Right lobe of liver (tissue), 6 donors: ENCODE measurements around the gene UQCR11. TPM values are rescaled to one million over a fixed set of nuclear protein-coding genes. Genes with fewer than 3 reads are reported as not detected.

Source experiments
- ATAC-seq, 4 donors: fragments of 200-7000 bp; cut with Tn5 transposase; one replicate each; pipeline ENCODE4 v1.9.1; 2020; ENCODE audit warnings: mild to moderate bottlenecking in 4 of 4, moderate library complexity in 4 of 4
- DNase-seq, 3 donors: peaks; one replicate each; pipeline ENCODE4 v3.0.0-alpha.2; 2020
- H3K27ac ChIP-seq, 3 donors: fragments of 200-600 bp; one replicate each; pipeline ENCODE4 v1.8.0; 2022
- H3K27me3 ChIP-seq, 2 donors: fragments of 200-600 bp; one replicate each; pipeline ENCODE4 v1.8.0; 2022
- H3K36me3 ChIP-seq, 4 donors: fragments of 200-600 bp; sonication (generic) in 1 of 4; one replicate each; pipeline versions ENCODE4 v1.5.1 to v1.8.0; 2017 to 2022; ENCODE audit warnings: control low read depth in 1 of 4
- H3K4me1 ChIP-seq, 4 donors: fragments of 200-600 bp; sonication (generic) in 1 of 4; one replicate each; pipeline versions ENCODE4 v1.5.1 to v1.8.0; 2017 to 2022; ENCODE audit warnings: control low read depth in 1 of 4
- H3K4me3 ChIP-seq, 3 donors: fragments of 200-600 bp; one replicate each; pipeline ENCODE4 v1.8.0; 2022
- H3K9me3 ChIP-seq, 4 donors: fragments of 200-600 bp; sonication (generic) in 1 of 4; one replicate each; pipeline versions ENCODE4 v1.5.1 to v1.8.0; 2017 to 2022; ENCODE audit warnings: control low read depth in 1 of 4
- POLR2A ChIP-seq: fragments of 450-650 bp; IDR thresholded peaks from one replicate; pipeline ENCODE4 v1.6.1; 2017; ENCODE audit warnings: antibody characterized with exemption, mild to moderate bottlenecking
- whole genome bisulfite sequencing: methylation state at CpG from one replicate; pipeline ENCODE4 v1.1.6; 2018; ENCODE audit warnings: low coverage, low lambda C conversion rate; ENCODE audit not compliant: insufficient coverage; ENCODE audit errors: missing lambda C conversion rate; 5-methylcytosine and 5-hydroxymethylcytosine counted together
- intact Hi-C, 2 donors: fragments of 100-400 bp; cut with DNase I; formaldehyde crosslinking; loops; one replicate each; pipeline versions ENCODE4 v1.11.2 to v1.14.1; 2022
- total RNA-seq, 6 experiments: library from RNA; depleted of rRNA in 2 of 6; stranded (reverse); fragments of >200 nt in 2 of 6; fragmentation: NEBNext Ultra II Directional in 3 of 6; extraction: Animal tissue kit (Norgen Biotek cat#: 25700) in 3 of 6; gene quantifications; one replicate each; pipeline versions ENCODE4 v1.1.0 to v1.2.4, GENCODE V29; 2016 to 2023
- TF ChIP-seq, protein P1 (sequence below), 4 donors: fragments of 200-600 bp in 3 of 4; fragments of 450-650 bp in 1 of 4; IDR thresholded peaks; one replicate each; pipeline versions ENCODE4 v1.5.1 to v1.8.0; 2016 to 2022; ENCODE audit warnings: antibody characterized with exemption in 4 of 4, mild to moderate bottlenecking in 2 of 4
- donor health status: DM: no; HTN: yes; CAD: no.
- donor health status: DM: no; HTN: no; CAD: no.
- donor health status: DM: no; HTN: no; CAD: no.
- donor health status: DM: no; HTN: yes; CAD: no.
- donor health status: DM: no; HTN: yes; CAD: no.

Gene UQCR11
- total RNA-seq, 6 experiments from 2014 or later = 59.6 to 202 (median 172) TPM

DNA sequence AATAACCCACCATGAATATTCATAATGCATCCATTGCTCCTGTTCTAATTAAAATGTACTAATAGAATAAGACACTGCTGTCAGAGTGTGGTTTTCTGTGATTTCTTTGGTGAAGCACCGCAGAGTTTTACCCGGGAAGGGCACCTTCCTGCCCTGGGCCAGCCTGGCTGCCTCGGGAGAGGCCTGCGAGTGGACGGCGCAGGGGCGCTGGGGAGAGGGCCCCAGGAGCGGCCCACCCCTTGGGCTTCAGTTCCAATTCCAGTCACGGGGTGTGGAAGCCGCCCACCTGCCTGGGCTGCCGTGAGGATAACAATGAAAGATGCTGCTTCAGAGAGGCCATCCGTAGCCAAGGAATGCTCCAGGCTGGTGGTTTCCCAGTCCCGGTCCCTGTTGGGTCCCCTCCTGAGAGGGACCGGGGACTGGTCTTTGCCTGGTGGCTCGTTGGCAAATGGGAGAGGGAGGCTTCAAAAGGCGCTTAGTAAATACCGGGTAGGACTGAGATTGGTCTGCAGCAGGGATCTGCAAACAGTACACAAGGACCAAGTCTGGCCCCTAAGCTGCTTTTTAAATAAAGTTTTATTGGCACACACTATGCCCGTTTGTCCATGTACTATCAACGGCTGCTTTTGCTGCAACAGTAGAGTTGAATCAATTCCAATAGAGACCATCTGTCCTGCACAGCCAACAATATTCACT lies 29.1 kb upstream of the UQCR11 start:
- no peaks in the 10 kb centered on the region for H3K27me3 ChIP-seq
- no peak overlapping the region for H3K27ac ChIP-seq
- 92% methylated on average over 7 of the region's 19 CpGs for WGBS
- ATAC-seq = no peak
- DNase-seq = no peak
- H3K36me3 ChIP-seq = peaks cover 0 to 2% (median 0%) of the 10 kb centered on the region in 4 donors
- intact Hi-C loops = no loop called here
- TF ChIP-seq, protein P1, sequence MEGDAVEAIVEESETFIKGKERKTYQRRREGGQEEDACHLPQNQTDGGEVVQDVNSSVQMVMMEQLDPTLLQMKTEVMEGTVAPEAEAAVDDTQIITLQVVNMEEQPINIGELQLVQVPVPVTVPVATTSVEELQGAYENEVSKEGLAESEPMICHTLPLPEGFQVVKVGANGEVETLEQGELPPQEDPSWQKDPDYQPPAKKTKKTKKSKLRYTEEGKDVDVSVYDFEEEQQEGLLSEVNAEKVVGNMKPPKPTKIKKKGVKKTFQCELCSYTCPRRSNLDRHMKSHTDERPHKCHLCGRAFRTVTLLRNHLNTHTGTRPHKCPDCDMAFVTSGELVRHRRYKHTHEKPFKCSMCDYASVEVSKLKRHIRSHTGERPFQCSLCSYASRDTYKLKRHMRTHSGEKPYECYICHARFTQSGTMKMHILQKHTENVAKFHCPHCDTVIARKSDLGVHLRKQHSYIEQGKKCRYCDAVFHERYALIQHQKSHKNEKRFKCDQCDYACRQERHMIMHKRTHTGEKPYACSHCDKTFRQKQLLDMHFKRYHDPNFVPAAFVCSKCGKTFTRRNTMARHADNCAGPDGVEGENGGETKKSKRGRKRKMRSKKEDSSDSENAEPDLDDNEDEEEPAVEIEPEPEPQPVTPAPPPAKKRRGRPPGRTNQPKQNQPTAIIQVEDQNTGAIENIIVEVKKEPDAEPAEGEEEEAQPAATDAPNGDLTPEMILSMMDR (IDR thresholded peaks at IDR 0.05) = no peak
- no peak for TF ChIP-seq POLR2A
- H3K4me3 ChIP-seq = no peak overlapping the region
- no peaks in the 10 kb centered on the region for H3K9me3 ChIP-seq
- H3K4me1 ChIP-seq = no peaks in the 10 kb centered on the region

DNA sequence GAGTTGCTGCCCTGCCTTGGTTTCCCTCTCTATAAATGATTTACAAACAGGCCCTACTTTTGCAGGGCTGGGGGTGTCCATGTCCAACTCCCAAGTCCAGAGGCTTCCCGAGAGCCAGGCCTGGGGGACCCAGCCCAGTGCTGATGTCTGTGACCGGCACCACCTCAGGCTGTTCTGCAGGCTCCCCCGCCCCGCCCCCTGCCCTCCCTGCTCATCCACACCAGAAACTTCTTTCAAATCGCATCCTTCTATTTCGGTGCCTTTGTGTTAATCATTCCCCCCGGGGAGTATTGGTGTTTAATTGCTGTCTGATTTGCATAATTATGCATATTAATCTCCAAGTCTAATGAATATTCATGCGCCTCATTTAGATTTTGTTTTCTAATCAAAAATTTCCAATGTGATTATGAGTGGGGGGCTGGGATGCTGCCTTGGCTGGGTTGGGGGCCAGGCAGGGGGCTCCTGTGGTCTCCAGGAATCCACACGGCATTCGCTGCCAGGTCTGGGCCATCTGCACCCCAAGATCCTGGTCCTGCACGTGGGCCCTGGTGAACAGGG lies 28.1 kb upstream of the UQCR11 start:
- no peak for DNase-seq
- Histone ChIP-seq H3K4me3 (no peak overlapping the region), H3K9me3 (no peaks in the 10 kb centered on the region), H3K4me1 (no peaks in the 10 kb centered on the region), H3K27me3 (no peaks in the 10 kb centered on the region), H3K36me3 (peaks cover 0 to 2% (median 0%) of the 10 kb centered on the region in 4 donors), H3K27ac (no peak overlapping the region)
- WGBS = 92% methylated on average over 8 of the region's 11 CpGs
- intact Hi-C loops = no loop called here
- ATAC-seq = no peak
- TF ChIP-seq POLR2A = no peak
- TF ChIP-seq, protein P1 (IDR thresholded peaks at IDR 0.05) = no peak

DNA sequence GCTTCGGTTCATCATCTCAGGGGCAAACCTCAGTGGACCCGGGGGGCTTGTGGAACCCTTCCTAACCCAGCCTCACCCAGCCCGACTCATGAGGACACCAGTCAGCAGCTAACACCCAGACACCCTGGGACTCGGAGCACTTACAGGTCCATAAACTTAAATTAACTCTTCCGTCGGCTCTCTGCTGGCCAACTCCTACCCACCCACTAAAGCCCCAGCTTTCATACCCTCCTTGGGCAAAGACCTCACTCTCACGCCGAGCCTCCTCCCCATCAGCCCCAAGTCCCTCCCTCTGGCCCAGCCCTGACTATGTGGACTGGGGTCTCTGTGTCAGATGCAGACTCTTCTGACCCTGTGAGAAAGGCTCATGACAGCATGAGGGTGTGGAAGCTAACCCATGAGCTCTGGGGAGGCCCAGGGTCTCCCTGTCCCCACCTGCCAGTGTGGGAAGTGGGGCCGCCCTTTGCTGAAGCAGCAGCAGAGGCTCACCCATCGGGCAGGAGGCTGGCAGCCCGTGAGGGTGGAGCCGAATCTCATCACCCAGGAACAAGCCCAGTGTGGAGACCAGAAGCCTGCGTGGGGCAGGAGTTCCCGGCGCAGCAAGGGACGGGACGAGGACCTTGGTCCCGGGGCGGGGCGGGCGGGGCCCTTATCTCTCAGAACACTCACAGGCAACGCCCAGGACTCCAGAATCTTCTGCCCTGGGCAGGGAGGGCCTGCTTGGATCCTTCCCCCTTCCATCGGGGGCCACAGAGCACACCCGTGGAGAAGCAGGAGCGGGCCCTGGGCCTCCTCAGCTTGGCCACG lies 27.4 kb upstream of the UQCR11 start:
- Histone ChIP-seq H3K27ac (no peak overlapping the region), H3K4me1 (no peaks in the 10 kb centered on the region), H3K4me3 (no peak overlapping the region), H3K27me3 (no peaks in the 10 kb centered on the region), H3K36me3 (peaks cover 0 to 2% (median 0%) of the 10 kb centered on the region in 4 donors), H3K9me3 (no peaks in the 10 kb centered on the region)
- TF ChIP-seq POLR2A = no peak
- TF ChIP-seq, protein P1 (IDR thresholded peaks at IDR 0.05) = no peak
- intact Hi-C loops = no loop called here
- peak in 1 of 4 donors; percentile 35 for ATAC-seq
- 95% methylated on average over 3 of the region's 26 CpGs for WGBS
- no peak for DNase-seq

DNA sequence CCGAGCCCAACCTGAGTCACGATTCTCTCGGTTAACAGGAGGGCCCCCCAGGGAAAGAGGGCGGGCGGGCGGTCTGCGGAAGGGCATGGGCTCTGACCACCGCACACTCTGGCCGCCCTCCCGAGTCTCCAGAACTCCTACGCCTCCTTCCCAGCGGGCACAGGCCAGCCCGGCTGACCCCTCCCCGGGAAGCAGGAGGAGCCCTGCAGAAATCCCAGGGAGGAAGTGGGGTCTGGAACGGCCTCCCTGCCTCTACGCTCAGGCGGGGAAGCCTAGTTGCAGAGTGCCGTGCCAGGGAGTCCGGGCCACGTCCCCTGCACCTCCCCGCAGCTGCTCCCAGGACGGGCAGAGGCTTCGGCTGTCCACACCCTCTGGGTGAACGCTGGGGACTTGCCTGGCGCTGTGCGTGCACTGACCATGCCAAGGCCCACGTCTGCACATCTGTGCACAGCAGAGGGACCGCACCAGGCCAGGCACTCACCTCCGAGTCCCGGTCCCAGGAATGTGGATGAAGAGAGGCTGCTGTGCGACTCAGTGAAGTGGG lies 26.4 kb upstream of the UQCR11 start:
- peaks cover 0 to 2% (median 0%) of the 10 kb centered on the region in 4 donors for H3K36me3 ChIP-seq
- H3K9me3 ChIP-seq = no peaks in the 10 kb centered on the region
- WGBS = no CpG with 5 or more reads among the region's 31 CpGs
- DNase-seq = no peak
- H3K27me3 ChIP-seq = no peaks in the 10 kb centered on the region
- no peak overlapping the region for H3K4me3 ChIP-seq
- intact Hi-C loops = no loop called here
- TF ChIP-seq, protein P1 (IDR thresholded peaks at IDR 0.05) = no peak
- no peak for TF ChIP-seq POLR2A
- H3K27ac ChIP-seq = no peak overlapping the region
- peak in 1 of 4 donors; percentile 17 for ATAC-seq
- H3K4me1 ChIP-seq = no peaks in the 10 kb centered on the region
